ENCODE data around the gene CAMK4.

- TF ChIP-seq CTCF (IDR thresholded peaks at IDR 0.05) (no peak), POLR2A (IDR thresholded peaks at IDR 0.05) (no peak)
Measured at GRCh38 chr5:111214052-111214742, 10.0 kb upstream of the CAMK4 start.
